ENCODE data around the gene HSPA1B.

The HSPA1B gene

DNA sequence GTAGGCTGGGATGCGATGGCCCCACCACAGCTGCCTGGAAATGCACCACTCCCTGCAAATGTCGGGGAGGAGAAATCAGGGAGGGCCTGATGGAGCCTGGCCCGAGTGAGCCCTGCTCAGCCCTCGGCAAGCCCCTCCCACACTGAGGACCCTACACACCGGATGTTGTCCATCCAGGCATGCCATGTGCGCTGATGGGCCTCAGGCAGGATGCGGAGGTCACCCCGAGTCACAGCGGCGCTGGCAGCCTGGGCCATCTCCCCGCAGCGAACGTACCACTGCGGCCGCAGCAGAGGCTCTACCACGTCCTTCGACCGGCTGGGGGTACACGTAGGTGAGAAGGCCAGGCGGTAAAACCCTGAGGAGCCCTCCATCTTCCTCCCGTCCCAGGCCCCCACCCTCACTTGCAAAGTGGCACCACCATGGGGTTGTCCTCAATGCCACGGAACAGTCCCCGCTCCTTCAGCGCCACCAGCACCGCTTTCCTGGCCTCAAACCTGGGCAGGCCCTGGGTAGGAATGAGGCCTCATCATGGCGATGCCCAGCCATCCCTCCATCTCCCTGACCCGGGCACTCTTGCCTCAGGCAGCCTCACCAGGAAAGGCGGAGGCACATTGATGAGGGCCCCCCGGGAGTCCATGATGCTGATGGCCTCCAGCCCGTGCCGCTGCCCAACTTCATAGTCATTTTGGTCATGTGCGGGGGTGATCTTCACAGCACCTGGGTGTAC, 45.2 kb upstream of the HSPA1B start:
- no peaks in the 10 kb centered on the region for H4K20me1 ChIP-seq (ENCODE audit: insufficient read depth, low read length, poor library complexity, severe bottlenecking)
- TF ChIP-seq EZH2phosphoT487 (IDR thresholded peaks at IDR 0.05; ENCODE audit: borderline replicate concordance) = no peak
- TF ChIP-seq, protein P1, sequence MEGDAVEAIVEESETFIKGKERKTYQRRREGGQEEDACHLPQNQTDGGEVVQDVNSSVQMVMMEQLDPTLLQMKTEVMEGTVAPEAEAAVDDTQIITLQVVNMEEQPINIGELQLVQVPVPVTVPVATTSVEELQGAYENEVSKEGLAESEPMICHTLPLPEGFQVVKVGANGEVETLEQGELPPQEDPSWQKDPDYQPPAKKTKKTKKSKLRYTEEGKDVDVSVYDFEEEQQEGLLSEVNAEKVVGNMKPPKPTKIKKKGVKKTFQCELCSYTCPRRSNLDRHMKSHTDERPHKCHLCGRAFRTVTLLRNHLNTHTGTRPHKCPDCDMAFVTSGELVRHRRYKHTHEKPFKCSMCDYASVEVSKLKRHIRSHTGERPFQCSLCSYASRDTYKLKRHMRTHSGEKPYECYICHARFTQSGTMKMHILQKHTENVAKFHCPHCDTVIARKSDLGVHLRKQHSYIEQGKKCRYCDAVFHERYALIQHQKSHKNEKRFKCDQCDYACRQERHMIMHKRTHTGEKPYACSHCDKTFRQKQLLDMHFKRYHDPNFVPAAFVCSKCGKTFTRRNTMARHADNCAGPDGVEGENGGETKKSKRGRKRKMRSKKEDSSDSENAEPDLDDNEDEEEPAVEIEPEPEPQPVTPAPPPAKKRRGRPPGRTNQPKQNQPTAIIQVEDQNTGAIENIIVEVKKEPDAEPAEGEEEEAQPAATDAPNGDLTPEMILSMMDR (conservative IDR thresholded peaks at IDR 0.05; ENCODE audit: low read length) = no peak
- H3K4me2 ChIP-seq (ENCODE audit: low read depth, low read length, poor library complexity, severe bottlenecking) = no peak overlapping the region
- H3F3A ChIP-seq (ENCODE audit: low read depth) = no peaks in the 10 kb centered on the region
- peaks cover 2% of the 10 kb centered on the region for H3K4me1 ChIP-seq (ENCODE audit: insufficient read depth, low read length, poor library complexity, severe bottlenecking)
- H3K4me3 ChIP-seq (ENCODE audit: low read length, poor library complexity, severe bottlenecking) = no peak overlapping the region
- H3K9me2 ChIP-seq (replicated peaks; ENCODE audit: low read depth, low read length) = no peaks in the 10 kb centered on the region
- no peak overlapping the region for H2AFZ ChIP-seq (ENCODE audit: low read length)
- H3K79me2 ChIP-seq (ENCODE audit: insufficient read depth, low read length) = no peaks in the 10 kb centered on the region
- no peaks in the 10 kb centered on the region for H3K9me3 ChIP-seq (ENCODE audit: insufficient read depth, low read depth, low read length)
- no peaks in the 10 kb centered on the region for H3K27me3 ChIP-seq (ENCODE audit: insufficient read depth, low read length, poor library complexity, severe bottlenecking)
- no peak overlapping the region for H3K9ac ChIP-seq (ENCODE audit: low read depth, low read length, poor library complexity, severe bottlenecking)
- H3K36me3 ChIP-seq (ENCODE audit: insufficient read depth, low read length) = peaks cover 55% of the 10 kb centered on the region; the same call in 1 of the 2 replicates

- H3K36me3 ChIP-seq (ENCODE audit: insufficient read depth, low read length) = peaks cover 54% of the 10 kb centered on the region; the same call in 1 of the 2 replicates
Observed at GRCh38 chr6:31784098-31784925, 43.2 kb upstream of the HSPA1B start.

DNA sequence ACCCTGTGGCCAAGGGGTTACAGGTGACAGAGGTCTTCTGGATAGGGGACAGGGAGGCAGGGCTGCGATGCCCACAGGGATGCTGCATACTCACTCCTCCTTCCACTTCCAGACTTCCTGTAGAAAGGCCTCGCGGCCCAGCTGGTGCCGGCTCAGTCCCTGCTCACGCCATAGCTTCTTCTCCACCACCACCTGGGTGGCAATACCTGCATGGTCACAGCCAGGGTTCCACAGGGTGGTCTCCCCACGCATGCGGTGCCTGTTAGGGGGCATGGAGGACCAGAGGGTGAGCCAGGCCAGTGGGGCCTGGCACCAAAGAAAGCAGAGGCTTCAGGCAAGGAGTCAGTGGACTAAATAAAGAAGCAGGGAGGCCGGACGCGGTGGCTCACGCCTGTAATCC, 42.1 kb upstream of the HSPA1B start:
- H4K20me1 ChIP-seq (ENCODE audit: insufficient read depth, low read length, poor library complexity, severe bottlenecking) = no peaks in the 10 kb centered on the region
- H3K27me3 ChIP-seq (ENCODE audit: insufficient read depth, low read length, poor library complexity, severe bottlenecking) = no peaks in the 10 kb centered on the region
- H3K4me3 ChIP-seq (ENCODE audit: low read length, poor library complexity, severe bottlenecking) = no peak overlapping the region
- no peaks in the 10 kb centered on the region for H3K4me1 ChIP-seq (ENCODE audit: insufficient read depth, low read length, poor library complexity, severe bottlenecking)
- H3K36me3 ChIP-seq (ENCODE audit: insufficient read depth, low read length) = peaks cover 46% of the 10 kb centered on the region
- H3K9me2 ChIP-seq (replicated peaks; ENCODE audit: low read depth, low read length) = no peaks in the 10 kb centered on the region
- no peaks in the 10 kb centered on the region for H3K9me3 ChIP-seq (ENCODE audit: insufficient read depth, low read depth, low read length)
- no peak overlapping the region for H3K9ac ChIP-seq (ENCODE audit: low read depth, low read length, poor library complexity, severe bottlenecking)
- H3K4me2 ChIP-seq (ENCODE audit: low read depth, low read length, poor library complexity, severe bottlenecking) = no peak overlapping the region
- no peak overlapping the region for H2AFZ ChIP-seq (ENCODE audit: low read length)
- no peaks in the 10 kb centered on the region for H3F3A ChIP-seq (ENCODE audit: low read depth)
- no peaks in the 10 kb centered on the region; the same call in 1 of the 2 replicates for H3K79me2 ChIP-seq (ENCODE audit: insufficient read depth, low read length)
- TF ChIP-seq EZH2phosphoT487 (IDR thresholded peaks at IDR 0.05; ENCODE audit: borderline replicate concordance) = no peak
- TF ChIP-seq, protein P1 (conservative IDR thresholded peaks at IDR 0.05; ENCODE audit: low read length) = no peak

More at GRCh38 chr6:31784098-31784925, 43.2 kb upstream of the HSPA1B start:
- Histone ChIP-seq H2AFZ (ENCODE audit: low read length) (no peak overlapping the region), H3K4me1 (ENCODE audit: insufficient read depth, low read length, poor library complexity, severe bottlenecking) (no peaks in the 10 kb centered on the region), H3K27me3 (ENCODE audit: insufficient read depth, low read length, poor library complexity, severe bottlenecking) (no peaks in the 10 kb centered on the region), H3K9me3 (ENCODE audit: insufficient read depth, low read depth, low read length) (no peaks in the 10 kb centered on the region), H3K4me2 (ENCODE audit: low read depth, low read length, poor library complexity, severe bottlenecking) (no peak overlapping the region), H3K79me2 (ENCODE audit: insufficient read depth, low read length) (no peaks in the 10 kb centered on the region; the same call in 1 of the 2 replicates), H4K20me1 (ENCODE audit: insufficient read depth, low read length, poor library complexity, severe bottlenecking) (no peaks in the 10 kb centered on the region), H3F3A (ENCODE audit: low read depth) (no peaks in the 10 kb centered on the region), H3K9me2 (replicated peaks; ENCODE audit: low read depth, low read length) (no peaks in the 10 kb centered on the region), H3K9ac (ENCODE audit: low read depth, low read length, poor library complexity, severe bottlenecking) (no peak overlapping the region), H3K4me3 (ENCODE audit: low read length, poor library complexity, severe bottlenecking) (no peak overlapping the region)
- TF ChIP-seq EZH2phosphoT487 (IDR thresholded peaks at IDR 0.05; ENCODE audit: borderline replicate concordance) = no peak
- TF ChIP-seq, protein P1 (conservative IDR thresholded peaks at IDR 0.05; ENCODE audit: low read length) = no peak
